IPS-15b (cell line): ENCODE measurements around the gene TBP.
A peak's percentile ranks its signal among the peaks of the same experiment; 100 is the strongest.

Experiments used
- H3K27me3 ChIP-seq: one replicate; pipeline ENCODE4 v1.6.1; 2013; ENCODE audit warnings: low read length; ENCODE audit not compliant: control insufficient read depth, insufficient read depth
- H3K36me3 ChIP-seq: one replicate; pipeline ENCODE4 v1.6.1; 2013; ENCODE audit warnings: low read length; ENCODE audit not compliant: control insufficient read depth, insufficient read depth
- H3K4me1 ChIP-seq: one replicate; pipeline ENCODE4 v1.6.1; 2013; ENCODE audit warnings: mild to moderate bottlenecking, low read length; ENCODE audit not compliant: control insufficient read depth, insufficient read depth
- H3K4me3 ChIP-seq: one replicate; pipeline ENCODE4 v1.5.1; 2013; ENCODE audit warnings: low read depth, low read length
- H3K9ac ChIP-seq: one replicate; pipeline ENCODE4 v1.6.1; 2013; ENCODE audit warnings: low read depth, mild to moderate bottlenecking, low read length
- H3K9me3 ChIP-seq: one replicate; pipeline ENCODE4 v1.6.1; 2013; ENCODE audit warnings: mild to moderate bottlenecking, low read length; ENCODE audit not compliant: control insufficient read depth, insufficient read depth

TBP gene

GRCh38 chr6:170537329-170537728 lies 16.8 kb upstream of the TBP start:
- peaks cover 28% of the 10 kb centered on the region for H3K36me3 ChIP-seq
- no peaks in the 10 kb centered on the region for H3K4me1 ChIP-seq
- H3K4me3 ChIP-seq = no peak overlapping the region
- H3K9ac ChIP-seq = no peak overlapping the region
- H3K27me3 ChIP-seq = no peaks in the 10 kb centered on the region
- H3K9me3 ChIP-seq = no peaks in the 10 kb centered on the region

GRCh38 chr6:170542031-170542719 lies 12.0 kb upstream of the TBP start:
- no peaks in the 10 kb centered on the region for H3K9me3 ChIP-seq
- no peak overlapping the region for H3K4me3 ChIP-seq
- H3K9ac ChIP-seq = no peak overlapping the region
- H3K27me3 ChIP-seq = no peaks in the 10 kb centered on the region
- H3K36me3 ChIP-seq = peaks cover 30% of the 10 kb centered on the region
- no peaks in the 10 kb centered on the region for H3K4me1 ChIP-seq

GRCh38 chr6:170545405-170545804 lies 8.8 kb upstream of the TBP start:
- Histone ChIP-seq H3K36me3 (peaks cover 27% of the 10 kb centered on the region), H3K4me1 (no peaks in the 10 kb centered on the region), H3K9ac (no peak overlapping the region), H3K9me3 (no peaks in the 10 kb centered on the region), H3K27me3 (no peaks in the 10 kb centered on the region), H3K4me3 (no peak overlapping the region)

GRCh38 chr6:170552765-170553533 lies 1.2 kb upstream of the TBP start, which contains the start of gene PSMB1:
TSS of gene PSMB1 (minus strand) at chr6:170553307. CDS start at chr6:170553242, 65 bp downstream.
- Histone ChIP-seq H3K36me3 (no peaks in the 10 kb centered on the region), H3K9ac (peak within 1 kb of the TSS; percentile 93), H3K27me3 (no peaks in the 10 kb centered on the region), H3K4me3 (peak within 1 kb of the TSS; percentile 96), H3K9me3 (no peaks in the 10 kb centered on the region), H3K4me1 (peaks cover 10% of the 10 kb centered on the region)

- no peaks in the 10 kb centered on the region for H3K9me3 ChIP-seq
- H3K36me3 ChIP-seq = no peaks in the 10 kb centered on the region
- H3K4me1 ChIP-seq = peaks cover 10% of the 10 kb centered on the region
- H3K4me3 ChIP-seq = peak overlapping the region; percentile 96
- no peaks in the 10 kb centered on the region for H3K27me3 ChIP-seq
- no peak overlapping the region for H3K9ac ChIP-seq
These were observed 596 bp upstream of the TBP start for GRCh38 chr6:170553534-170554012.

GRCh38 chr6:170554796-170555137 lies 598 bp downstream of the TBP start:
- H3K4me1 ChIP-seq = peaks cover 10% of the 10 kb centered on the region
- peak overlapping the region; percentile 96 for H3K4me3 ChIP-seq
- no peaks in the 10 kb centered on the region for H3K9me3 ChIP-seq
- H3K36me3 ChIP-seq = no peaks in the 10 kb centered on the region
- no peaks in the 10 kb centered on the region for H3K27me3 ChIP-seq
- peak overlapping the region; percentile 78 for H3K9ac ChIP-seq

GRCh38 chr6:170555305-170555704 lies 1.1 kb downstream of the TBP start:
- Histone ChIP-seq H3K36me3 (no peaks in the 10 kb centered on the region), H3K27me3 (no peaks in the 10 kb centered on the region), H3K4me1 (peaks cover 10% of the 10 kb centered on the region), H3K9me3 (no peaks in the 10 kb centered on the region), H3K9ac (peak overlapping the region; percentile 78), H3K4me3 (peak overlapping the region; percentile 96)

GRCh38 chr6:170561555-170561954 lies 7.4 kb downstream of the TBP start:
- H3K9ac ChIP-seq = no peak overlapping the region
- no peaks in the 10 kb centered on the region for H3K9me3 ChIP-seq
- H3K4me3 ChIP-seq = no peak overlapping the region
- H3K27me3 ChIP-seq = no peaks in the 10 kb centered on the region
- no peaks in the 10 kb centered on the region for H3K4me1 ChIP-seq
- H3K36me3 ChIP-seq = peaks cover 6% of the 10 kb centered on the region

GRCh38 chr6:170564936-170565530 lies 10.9 kb downstream of the TBP start:
- Histone ChIP-seq H3K9ac (no peak overlapping the region), H3K36me3 (peaks cover 19% of the 10 kb centered on the region), H3K9me3 (no peaks in the 10 kb centered on the region), H3K4me1 (no peaks in the 10 kb centered on the region), H3K4me3 (no peak overlapping the region), H3K27me3 (no peaks in the 10 kb centered on the region)

GRCh38 chr6:170572704-170573466 lies 18.7 kb downstream of the TBP start:
- Histone ChIP-seq H3K9me3 (no peaks in the 10 kb centered on the region), H3K9ac (no peak overlapping the region), H3K4me1 (no peaks in the 10 kb centered on the region), H3K4me3 (no peak overlapping the region), H3K27me3 (no peaks in the 10 kb centered on the region), H3K36me3 (peaks cover 13% of the 10 kb centered on the region)

GRCh38 chr6:170575250-170575649 lies 21.1 kb downstream of the TBP start:
- no peaks in the 10 kb centered on the region for H3K36me3 ChIP-seq
- H3K27me3 ChIP-seq = no peaks in the 10 kb centered on the region
- H3K9ac ChIP-seq = no peak overlapping the region
- H3K4me1 ChIP-seq = no peaks in the 10 kb centered on the region
- no peak overlapping the region for H3K4me3 ChIP-seq
- H3K9me3 ChIP-seq = no peaks in the 10 kb centered on the region
